PC-9 (cell line): ENCODE results near the gene GLRB. TPM values are rescaled to one million over a fixed set of nuclear protein-coding genes. Genes with fewer than 3 reads are reported as not detected.

Source experiments
- BruUV-seq: library from RNA; stranded (reverse); fragments of 400-500 nt; replicated peaks from 2 replicates; lab custom pipeline; 2021; lab: Mats Ljungman, UMichigan
- CTCF ChIA-PET: fragments of 300-600 bp; sonication (Branson Sonifier 250); formaldehyde crosslinking; loops from one replicate; lab custom pipeline; 2022; ENCODE audit warnings: antibody characterized with exemption; lab: Charles Lee
- POLR2A ChIA-PET: fragments of 300-600 bp; sonication (Branson Sonifier 250); formaldehyde crosslinking; loops from one replicate; lab custom pipeline; 2022; ENCODE audit warnings: antibody characterized with exemption; ENCODE audit not compliant: unreplicated experiment; lab: Charles Lee
- DNase-seq, 2 experiments: peaks; one replicate each; pipeline versions ENCODE4 v3.0.0 to v3.0.0-alpha.2; 2015 to 2022; ENCODE audit warnings: mixed read lengths in 1 of 2
- H2AFZ ChIP-seq: fragments of 200-600 bp; sonication (generic); 2 replicates; pipeline ENCODE4 v1.8.1; 2017; ENCODE audit warnings: antibody characterized with exemption
- H3F3A ChIP-seq: fragments of 200-600 bp; sonication (generic); 2 replicates; pipeline ENCODE4 v1.8.1; 2017; ENCODE audit warnings: antibody characterized with exemption, mild to moderate bottlenecking, low read depth; ENCODE audit not compliant: insufficient read depth
- H3K27ac ChIP-seq: fragments of 200-600 bp; sonication (generic); 2 replicates; pipeline ENCODE4 v1.6.1; 2016; ENCODE audit warnings: mixed run types
- H3K27me3 ChIP-seq: fragments of 200-600 bp; sonication (generic); 2 replicates; pipeline ENCODE4 v1.6.1; 2016; ENCODE audit warnings: low read depth, mixed run types; ENCODE audit not compliant: insufficient read depth
- H3K36me3 ChIP-seq: fragments of 200-600 bp; sonication (generic); 2 replicates; pipeline ENCODE4 v1.6.1; 2016; ENCODE audit warnings: low read depth, mixed run types
- H3K4me1 ChIP-seq: fragments of 200-600 bp; sonication (generic); replicated peaks from 2 replicates; pipeline ENCODE4 v1.6.1; 2016; ENCODE audit warnings: mixed run types; ENCODE audit not compliant: insufficient read depth
- H3K4me2 ChIP-seq: fragments of 200-600 bp; sonication (generic); 2 replicates; pipeline ENCODE4 v1.6.1; 2017; ENCODE audit warnings: mixed run types
- H3K4me3 ChIP-seq: fragments of 200-600 bp; sonication (generic); 2 replicates; pipeline ENCODE4 v1.6.1; 2016; ENCODE audit warnings: mixed run types
- H3K79me2 ChIP-seq: fragments of 200-600 bp; sonication (generic); 2 replicates; pipeline ENCODE4 v1.6.1; 2017; ENCODE audit warnings: low read depth, mixed run types
- H3K9me2 ChIP-seq: fragments of 200-600 bp; sonication (generic); 2 replicates; pipeline ENCODE4 v1.8.1; 2017; ENCODE audit warnings: mild to moderate bottlenecking; ENCODE audit not compliant: insufficient read depth
- H3K9me3 ChIP-seq: fragments of 200-600 bp; sonication (generic); 2 replicates; pipeline ENCODE4 v1.8.1; 2016; ENCODE audit warnings: low read depth; ENCODE audit not compliant: insufficient read depth
- H4K20me1 ChIP-seq: fragments of 200-600 bp; sonication (generic); 2 replicates; pipeline ENCODE4 v1.8.1; 2017; ENCODE audit not compliant: insufficient read depth
- CTCF ChIP-seq: fragments of 200-600 bp; sonication (generic); conservative IDR thresholded peaks from 2 replicates; pipeline ENCODE4 v1.6.1; 2017; ENCODE audit warnings: mixed run types, antibody characterized with exemption, mild to moderate bottlenecking, moderate library complexity
- EZH2 ChIP-seq: fragments of 200-600 bp; sonication (generic); IDR thresholded peaks from 2 replicates; pipeline ENCODE4 v1.8.0; 2017; ENCODE audit warnings: antibody characterized with exemption, low read depth
- intact Hi-C: fragments of 100-400 bp; cut with micrococcal nuclease; formaldehyde crosslinking; loops from one replicate; pipeline ENCODE4 v1.10.0; 2022; ENCODE audit not compliant: unreplicated experiment
- total RNA-seq: library from RNA; stranded (reverse); gene quantifications from 2 replicates; pipeline ENCODE4 v1.2.3, GENCODE V29; 2021

The GLRB gene
- total RNA-seq, 1 experiment from 2014 or later: 7.0 TPM

DNA sequence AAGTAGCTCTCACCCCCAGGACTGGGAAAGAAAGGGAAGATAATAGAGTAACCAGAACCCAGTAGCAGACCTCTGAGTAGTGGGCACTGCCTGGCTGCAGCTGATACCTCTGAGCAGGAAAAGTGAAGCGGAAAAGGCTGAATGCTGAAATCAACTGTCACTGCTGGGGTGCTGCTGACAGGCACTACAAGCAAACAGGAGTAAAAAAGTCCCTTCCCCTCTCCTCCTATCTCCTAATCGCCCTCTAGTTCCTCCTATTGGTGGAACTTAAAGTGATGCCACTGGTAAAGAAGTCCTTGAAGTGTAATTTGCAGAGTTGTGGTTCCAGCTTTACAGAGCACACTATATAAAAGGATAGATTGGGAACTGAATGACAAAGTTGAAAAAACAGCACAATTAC lies 32.8 kb upstream of the GLRB start:
- H3F3A ChIP-seq: no peaks in the 10 kb centered on the region
- H2AFZ ChIP-seq: no peak overlapping the region
- H3K4me1 ChIP-seq: no peaks in the 10 kb centered on the region
- ChIA-PET CTCF (no interaction called here), POLR2A (no interaction called here)
- intact Hi-C loops: loop anchor here (10.0 kb wide), 2 partner anchors 268 to 448 kb away; no protein-coding TSS in a partner anchor
- H3K79me2 ChIP-seq: no peaks in the 10 kb centered on the region
- no peak overlapping the region for H3K4me2 ChIP-seq
- no peak overlapping the region for H3K4me3 ChIP-seq
- no peak for DNase-seq
- H4K20me1 ChIP-seq: no peaks in the 10 kb centered on the region
- no peaks in the 10 kb centered on the region for H3K27me3 ChIP-seq
- no peaks in the 10 kb centered on the region for H3K36me3 ChIP-seq
- no TSS peak for BruUV-seq
- no peaks in the 10 kb centered on the region for H3K9me2 ChIP-seq
- H3K9me3 ChIP-seq: no peaks in the 10 kb centered on the region
- no peak overlapping the region for H3K27ac ChIP-seq
- no peak for TF ChIP-seq CTCF

DNA sequence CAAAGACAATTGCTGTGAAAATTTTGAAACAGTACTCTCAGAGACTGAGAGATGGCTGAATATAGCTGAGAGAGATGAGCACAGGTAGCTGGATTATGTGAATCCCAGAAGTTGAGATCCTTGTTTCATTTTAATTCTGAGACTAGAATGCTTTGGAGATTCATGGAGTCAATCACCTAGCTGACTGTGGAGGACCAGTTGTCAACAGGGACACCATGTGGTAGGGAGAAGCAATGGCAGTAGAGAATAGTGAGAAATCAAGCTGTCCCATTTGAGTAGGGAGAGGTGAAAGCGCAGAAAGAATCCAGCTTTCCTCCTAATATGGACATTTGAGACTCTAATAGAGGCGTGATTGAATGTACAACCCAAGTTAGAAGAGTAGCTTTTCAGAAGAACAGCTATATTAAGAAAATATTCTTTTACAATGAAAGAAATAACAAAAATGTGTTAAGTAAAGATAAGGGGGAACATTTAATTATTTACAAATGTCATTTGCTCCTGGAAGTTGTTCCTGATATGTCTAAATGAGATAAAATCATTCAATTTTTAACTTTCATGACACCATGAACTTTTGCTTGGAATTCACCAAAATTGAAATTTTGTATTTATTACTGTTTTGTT lies 30.3 kb upstream of the GLRB start:
- H3K4me3 ChIP-seq: no peak overlapping the region
- H3K36me3 ChIP-seq: no peaks in the 10 kb centered on the region
- no peaks in the 10 kb centered on the region for H3K79me2 ChIP-seq
- CTCF ChIA-PET: interaction anchor here (1.0 to 1.6 kb wide), 5 partner anchors 12 to 570 kb away, joined by 3 to 9 read pairs (median 4); partner anchors contain the start of gene GLRB
- POLR2A ChIA-PET: no interaction called here
- H3K4me2 ChIP-seq: no peak overlapping the region
- no TSS peak for BruUV-seq
- H3K27me3 ChIP-seq: no peaks in the 10 kb centered on the region
- intact Hi-C loops: loop anchor here (1.0 to 10.0 kb wide), 6 partner anchors 75 to 877 kb away; no protein-coding TSS in a partner anchor
- H2AFZ ChIP-seq: no peak overlapping the region
- peak; percentile 25 to 52 for DNase-seq
- no peaks in the 10 kb centered on the region for H3K9me3 ChIP-seq
- H3K27ac ChIP-seq: no peak overlapping the region
- peak; percentile 70 for TF ChIP-seq CTCF
- no peak for TF ChIP-seq EZH2
- no peaks in the 10 kb centered on the region for H4K20me1 ChIP-seq
- no peaks in the 10 kb centered on the region for H3K4me1 ChIP-seq
- H3K9me2 ChIP-seq: no peaks in the 10 kb centered on the region
- H3F3A ChIP-seq: no peaks in the 10 kb centered on the region

- ChIA-PET CTCF (no interaction called here), POLR2A (no interaction called here)
- BruUV-seq: no TSS peak
- H3K79me2 ChIP-seq: no peaks in the 10 kb centered on the region
- DNase-seq: no peak
- H4K20me1 ChIP-seq: no peaks in the 10 kb centered on the region
- intact Hi-C loops: loop anchor here (10.0 kb wide), 2 partner anchors 273 to 453 kb away; no protein-coding TSS in a partner anchor
- no peaks in the 10 kb centered on the region for H3K9me3 ChIP-seq
- no peaks in the 10 kb centered on the region for H3K4me1 ChIP-seq
- H3K4me2 ChIP-seq: no peak overlapping the region
- H2AFZ ChIP-seq: no peak overlapping the region
- H3K36me3 ChIP-seq: no peaks in the 10 kb centered on the region
- no peaks in the 10 kb centered on the region for H3K27me3 ChIP-seq
- no peak for TF ChIP-seq CTCF
- no peak for TF ChIP-seq EZH2
- H3F3A ChIP-seq: no peaks in the 10 kb centered on the region
- no peak overlapping the region for H3K27ac ChIP-seq
- H3K4me3 ChIP-seq: no peak overlapping the region
- H3K9me2 ChIP-seq: no peaks in the 10 kb centered on the region
Measured at GRCh38 chr4:157048248-157048647, 27.7 kb upstream of the GLRB start.
